HEK293T (cell line): ENCODE results near the gene KLHL26.

ENCODE experiments used
- BHLHE40 ChIP-seq: fragments of 450-650 bp; IDR thresholded peaks from 2 replicates; pipeline ENCODE4 v1.6.1; 2016; ENCODE audit warnings: mild to moderate bottlenecking, moderate library complexity, borderline replicate concordance
- CTBP1 ChIP-seq: fragments of 450-650 bp; IDR thresholded peaks from 2 replicates; pipeline ENCODE4 v1.6.1; 2016; ENCODE audit warnings: borderline replicate concordance
- ELF4 ChIP-seq: fragments of 450-650 bp; IDR thresholded peaks from 2 replicates; pipeline ENCODE4 v1.6.1; 2017; ENCODE audit warnings: antibody characterized with exemption
- FOXA1 ChIP-seq: fragments of 450-650 bp; IDR thresholded peaks from 2 replicates; pipeline ENCODE4 v1.6.1; 2016; ENCODE audit warnings: mild to moderate bottlenecking
- FOXK2 ChIP-seq: fragments of 450-650 bp; IDR thresholded peaks from 2 replicates; pipeline ENCODE4 v1.6.1; 2016; ENCODE audit warnings: mild to moderate bottlenecking
- FOXM1 ChIP-seq: fragments of 450-650 bp; IDR thresholded peaks from 2 replicates; pipeline ENCODE4 v1.6.1; 2017; ENCODE audit warnings: mild to moderate bottlenecking, borderline replicate concordance
- HDGF ChIP-seq: fragments of 450-650 bp; IDR thresholded peaks from 2 replicates; pipeline ENCODE4 v1.6.1; 2017; ENCODE audit warnings: antibody characterized with exemption, borderline replicate concordance
- LEF1 ChIP-seq: fragments of 450-650 bp; IDR thresholded peaks from 2 replicates; pipeline ENCODE4 v1.6.1; 2017; ENCODE audit warnings: mild to moderate bottlenecking, borderline replicate concordance
- NFRKB ChIP-seq: fragments of 450-650 bp; IDR thresholded peaks from 2 replicates; pipeline ENCODE4 v1.6.1; 2016; ENCODE audit warnings: mild to moderate bottlenecking, moderate library complexity
- PKNOX1 ChIP-seq: fragments of 450-650 bp; IDR thresholded peaks from 2 replicates; pipeline ENCODE4 v1.6.1; 2016
- SP1 ChIP-seq: fragments of 450-650 bp; IDR thresholded peaks from 2 replicates; pipeline ENCODE4 v1.6.1; 2017
- SUZ12 ChIP-seq: fragments of 450-650 bp; IDR thresholded peaks from 2 replicates; pipeline ENCODE4 v1.6.1; 2016; ENCODE audit warnings: mild to moderate bottlenecking
- TARDBP ChIP-seq: fragments of 450-650 bp; IDR thresholded peaks from 2 replicates; pipeline ENCODE4 v1.6.1; 2016
- ZNF384 ChIP-seq: fragments of 450-650 bp; IDR thresholded peaks from 2 replicates; pipeline ENCODE4 v1.6.1; 2016

- TF ChIP-seq FOXK2 (no peak), BHLHE40 (no peak), NFRKB (no peak), ZNF384 (no peak), PKNOX1 (no peak), HDGF (no peak), CTBP1 (no peak), ELF4 (no peak), LEF1 (no peak), FOXM1 (no peak), SP1 (no peak), TARDBP (no peak), FOXA1 (no peak), SUZ12 (no peak)
These were observed 67.2 kb downstream of the KLHL26 start for GRCh38 chr19:18704054-18704453.
